Hematopoietic multipotent progenitor cell (in vitro differentiated cells): Measurements from ENCODE around the gene ISG15. TPM values are rescaled to one million over a fixed set of nuclear protein-coding genes. Genes with fewer than 3 reads are reported as not detected.

Experiments
- DNase-seq, 3 donors: peaks; one replicate each; pipeline ENCODE4 v3.0.0-alpha.2; 2011 to 2015; ENCODE audit warnings: low read depth in 2 of 3, low spot score in 2 of 3
- total RNA-seq: library from RNA; depleted of rRNA; stranded (reverse); fragments of >200 nt; gene quantifications from one replicate; pipeline ENCODE4 v1.2.3, GENCODE V29; 2012

Gene ISG15
- total RNA-seq = 76.2 TPM

GRCh38 chr1:1013105-1013921 is at the start of gene ISG15:
Gene ISG15, plus strand, starts transcription at chr1:1013497. Its CDS starts 77 bp downstream, at chr1:1013574.
- DNase-seq = peak; percentile 76 to 87 (median 82)

GRCh38 chr1:963746-964525 is 49.4 kb upstream of the ISG15 start:
- no peak for DNase-seq

GRCh38 chr1:964691-965525 is 48.4 kb upstream of the ISG15 start:
- no peak for DNase-seq

GRCh38 chr1:965526-966134 is 47.7 kb upstream of the ISG15 start:
- no peak for DNase-seq

- DNase-seq = peak in 2 of 3 donors; percentile 23 to 48
These were observed 47.1 kb upstream of the ISG15 start, which contains the start of gene PLEKHN1 for GRCh38 chr1:966135-966703. Gene PLEKHN1, plus strand, starts transcription at chr1:966482. Its CDS starts 50 bp downstream, at chr1:966532.

- peak; percentile 44 to 74 (median 57) for DNase-seq
These were observed 46.5 kb upstream of the ISG15 start for GRCh38 chr1:966704-967300.

GRCh38 chr1:967466-968343 is 45.6 kb upstream of the ISG15 start:
- DNase-seq = no peak

GRCh38 chr1:969260-969855 is 43.9 kb upstream of the ISG15 start:
- no peak for DNase-seq

- no peak for DNase-seq
These were observed 42.9 kb upstream of the ISG15 start for GRCh38 chr1:970242-970972.

- no peak for DNase-seq
These were observed 42.1 kb upstream of the ISG15 start for GRCh38 chr1:970973-971730.

GRCh38 chr1:971751-972506 is 41.4 kb upstream of the ISG15 start:
- no peak for DNase-seq

- DNase-seq = no peak
These were observed 40.4 kb upstream of the ISG15 start for GRCh38 chr1:972726-973458.

- DNase-seq = no peak
These were observed 39.6 kb upstream of the ISG15 start for GRCh38 chr1:973459-974292.

- no peak for DNase-seq
These were observed 39.0 kb upstream of the ISG15 start for GRCh38 chr1:974293-974640.
